HepG2 (cell line): ENCODE data around the gene TMEM232. TPM values are rescaled to one million over a fixed set of nuclear protein-coding genes. Genes with fewer than 3 reads are reported as not detected.

ENCODE experiments used
- ATAC-seq: fragments of 200-7000 bp; cut with Tn5 transposase; 3 replicates; pipeline ENCODE4 v1.9.1; 2020; ENCODE audit warnings: mild to moderate bottlenecking, moderate library complexity
- BruUV-seq: library from RNA; stranded (reverse); fragments of 400-500 nt; replicated peaks from 2 replicates; lab custom pipeline; 2021; lab: Mats Ljungman, UMichigan
- CTCF ChIA-PET: fragments of 300-600 bp; formaldehyde crosslinking; extraction: SDS; loops from one replicate; lab custom pipeline; 2021; ENCODE audit warnings: low total read pairs, inconsistent platforms, low intra/inter-chr PET ratio; lab: Yijun Ruan, JAX
- POLR2A ChIA-PET: fragments of 350-600 bp; sonication (Branson Sonifier 250); formaldehyde crosslinking; loops from one replicate; lab custom pipeline; 2020; ENCODE audit warnings: antibody characterized with exemption, inconsistent platforms; lab: Yijun Ruan, JAX
- DNase-seq: peaks from one replicate; pipeline ENCODE4 v3.0.0-alpha.2; 2015; ENCODE audit warnings: low spot score
- FAIRE-seq: peaks from 3 replicates; lab custom pipeline; 2011; peaks lifted over from hg19 to GRCh38; lab: Jason Lieb, UNC
- H2AFZ ChIP-seq: one replicate; pipeline ENCODE4 v1.6.1; 2011; ENCODE audit warnings: low read length, inconsistent platforms
- H3K27ac ChIP-seq: fragments of 300-600 bp; 3 replicates; pipeline ENCODE4 v1.8.0; 2011; ENCODE audit warnings: mixed run types, mild to moderate bottlenecking, mixed read lengths, low read length, inconsistent platforms; ENCODE audit not compliant: insufficient read depth; ENCODE audit errors: extremely low read length
- H3K27me3 ChIP-seq, 2 experiments: fragments of 200-600 bp in 1 of 2; 2 replicates in 1 of 2; 3 replicates in 1 of 2; pipeline versions ENCODE4 v1.6.0 to v1.8.0; 2011; ENCODE audit warnings: low read length in 2 of 2, mild to moderate bottlenecking in 2 of 2, moderate library complexity in 2 of 2, inconsistent platforms in 1 of 2; ENCODE audit not compliant: insufficient read depth in 2 of 2, control insufficient read depth in 1 of 2
- H3K36me3 ChIP-seq, 2 experiments: fragments of 200-600 bp in 1 of 2; replicated peaks in 1 of 2; 2 replicates in 1 of 2; 3 replicates in 1 of 2; pipeline versions ENCODE4 v1.5.1 to v1.8.0; 2011; ENCODE audit warnings: low read length in 2 of 2, inconsistent platforms in 1 of 2; ENCODE audit not compliant: insufficient read depth in 2 of 2, control insufficient read depth in 1 of 2
- H3K4me1 ChIP-seq: 2 replicates; pipeline ENCODE4 v1.5.1; 2012; ENCODE audit warnings: low read length, inconsistent platforms; ENCODE audit not compliant: insufficient read depth
- H3K4me2 ChIP-seq: 2 replicates; pipeline ENCODE4 v1.6.0; 2011; ENCODE audit warnings: low read depth, low read length, inconsistent platforms
- H3K4me3 ChIP-seq, 3 experiments: fragments of 200-600 bp in 1 of 3; sonication (generic), shearing (Covaris generic) in 1 of 3; replicated peaks in 1 of 3; 2 replicates each; pipeline ENCODE4 v1.5.1; 2011 to 2016; ENCODE audit warnings: low read length in 3 of 3, inconsistent platforms in 2 of 3, low read depth in 2 of 3, mild to moderate bottlenecking in 2 of 3, control low read depth in 1 of 3, mixed read lengths in 1 of 3; ENCODE audit not compliant: insufficient read depth in 1 of 3
- H3K79me2 ChIP-seq: one replicate; pipeline ENCODE4 v1.6.1; 2011; ENCODE audit warnings: low read length, inconsistent platforms; ENCODE audit not compliant: insufficient read depth
- H3K9ac ChIP-seq: 2 replicates; pipeline ENCODE4 v1.6.0; 2011; ENCODE audit warnings: mild to moderate bottlenecking, low read depth, low read length, inconsistent platforms; ENCODE audit not compliant: insufficient read depth
- H3K9me3 ChIP-seq: 2 replicates; pipeline ENCODE4 v1.5.1; 2012; ENCODE audit warnings: mild to moderate bottlenecking, low read length
- H4K20me1 ChIP-seq: 2 replicates; pipeline ENCODE4 v1.6.0; 2011; ENCODE audit warnings: inconsistent platforms, mild to moderate bottlenecking, low read length, moderate library complexity; ENCODE audit not compliant: insufficient read depth
- ATF7-NPFF ChIP-seq: sonication (generic); formaldehyde crosslinking; IDR thresholded peaks from 2 replicates; pipeline ENCODE4 v1.8.1; 2023; ENCODE audit warnings: mild to moderate bottlenecking, low read depth, missing genetic modification reagents, moderate library complexity
- ELF3 ChIP-seq: IDR thresholded peaks from 2 replicates; pipeline ENCODE4 v1.6.1; 2016; ENCODE audit warnings: missing genetic modification reagents, missing compliant biosample characterization
- NFYC ChIP-seq: IDR thresholded peaks from 2 replicates; pipeline ENCODE4 v1.6.1; 2016; ENCODE audit warnings: missing genetic modification reagents, missing compliant biosample characterization
- RORA ChIP-seq: sonication (generic); formaldehyde crosslinking; IDR thresholded peaks from 2 replicates; pipeline ENCODE4 v1.5.0; 2020; ENCODE audit warnings: mild to moderate bottlenecking, missing genetic modification reagents, moderate library complexity
- TCF7 ChIP-seq: sonication (generic); IDR thresholded peaks from 2 replicates; pipeline ENCODE4 v1.6.1; 2016; ENCODE audit warnings: antibody characterized with exemption, low read depth
- THYN1 ChIP-seq: sonication (generic); formaldehyde crosslinking; IDR thresholded peaks from 2 replicates; pipeline ENCODE4 v1.8.1; 2023; ENCODE audit warnings: low read depth, mild to moderate bottlenecking, moderate library complexity, missing genetic modification reagents, borderline replicate concordance
- ZNF44 ChIP-seq: sonication (generic); formaldehyde crosslinking; IDR thresholded peaks from 2 replicates; pipeline ENCODE4 v1.5.1; 2020; ENCODE audit warnings: mild to moderate bottlenecking, missing genetic modification reagents
- ZNF614 ChIP-seq: IDR thresholded peaks from 2 replicates; pipeline ENCODE4 v1.6.1; 2018; ENCODE audit warnings: missing biosample characterization, missing genetic modification reagents, inconsistent platforms, borderline replicate concordance
- ZNF644 ChIP-seq: IDR thresholded peaks from 2 replicates; pipeline ENCODE4 v1.6.1; 2016; ENCODE audit warnings: low read depth
- WGBS: methylation state at CpG from one replicate; pipeline ENCODE4 v1.1.6; 2017; ENCODE audit warnings: low lambda C conversion rate; 5-methylcytosine and 5-hydroxymethylcytosine counted together
- in situ Hi-C: cut with HindIII; loops from 2 replicates; pipeline ENCODE4 v1.10.0; 2017; ENCODE audit warnings: low pct_unique_long_range_greater_than_20kb; ENCODE audit not compliant: extremely low pct_ligation_motif_present
- intact Hi-C: fragments of 100-400 bp; cut with micrococcal nuclease; formaldehyde crosslinking; loops from one replicate; pipeline ENCODE4 v1.10.0; 2022; ENCODE audit not compliant: unreplicated experiment
- polyA plus RNA-seq, 8 experiments: library from polyadenylated mRNA; depleted of rRNA in 3 of 8; stranded (reverse) in 7 of 8; unstranded in 1 of 8; fragments of >200 nt; fragmentation: Illumina TruSeq in 4 of 8; extraction: Trizol in 4 of 8; gene quantifications; 2 replicates each; pipeline versions ENCODE4 v1.2.1 to v1.2.3, GENCODE V29; 2011 to 2016; ENCODE audit warnings: low read depth in 4 of 8, missing spikeins in 1 of 8, mixed read lengths in 1 of 8; ENCODE audit not compliant: insufficient read depth in 1 of 8
- total RNA-seq, 5 experiments: library from RNA; depleted of rRNA; stranded (reverse); fragments of >200 nt; fragmentation: Illumina TruSeq; extraction: Trizol; gene quantifications; 2 replicates each; pipeline ENCODE4 v1.2.3, GENCODE V29; 2016; ENCODE audit warnings: low read depth in 1 of 5
- TF ChIP-seq, protein P1 (sequence below): sonication (generic); formaldehyde crosslinking; IDR thresholded peaks from 2 replicates; pipeline ENCODE4 v1.5.0; 2020; ENCODE audit warnings: mild to moderate bottlenecking, missing genetic modification reagents, moderate library complexity

The TMEM232 gene
- total and polyA plus RNA-seq, 2 of the 13 experiments (the other 11 are each of a cell fraction or from before 2014, with no cell fraction given), result 0.29 to 0.71 TPM

DNA sequence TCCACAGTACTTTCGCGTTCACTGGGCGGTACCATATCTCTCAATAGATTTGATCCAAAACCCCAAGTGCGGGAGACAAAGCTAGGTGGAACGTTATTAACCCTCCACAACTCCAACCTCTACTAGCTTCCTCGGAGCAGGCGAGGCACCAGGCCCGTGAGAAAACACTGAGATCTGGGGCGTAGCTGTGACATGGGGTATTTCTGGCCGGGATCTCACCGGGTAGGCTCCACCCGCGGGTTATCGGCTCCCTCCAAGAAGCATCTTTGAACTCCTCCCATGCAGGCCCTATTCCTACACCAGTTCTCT is 12.0 kb upstream of the TMEM232 start:
- BruUV-seq, result TSS peak; percentile 87
- Histone ChIP-seq H3K9me3 (no peaks in the 10 kb centered on the region), H3K27me3 (no peaks in the 10 kb centered on the region; a peak in 2 of 5 replicates), H3K27ac (peak overlapping the region; percentile 83), H3K4me1 (peaks cover 11% of the 10 kb centered on the region), H3K4me2 (peak overlapping the region; percentile 88), H3K36me3 (no peaks in the 10 kb centered on the region), H3K4me3 (peak overlapping the region; percentile 85 to 96 (median 95)), H3K9ac (peak overlapping the region; percentile 88), H3K79me2 (peaks cover 2% of the 10 kb centered on the region), H4K20me1 (no peaks in the 10 kb centered on the region), H2AFZ (peak overlapping the region; percentile 96)
- ATAC-seq, result peak; percentile 71
- no peak for DNase-seq
- in situ Hi-C loops, result no loop called here
- intact Hi-C loops, result loop anchor here (10.0 kb wide), 1 partner anchor 666 kb away; no protein-coding TSS in a partner anchor
- CTCF ChIA-PET, result no interaction called here
- FAIRE-seq, result no peak
- TF ChIP-seq TCF7 (no peak), ZNF644 (CRISPR knock-in tag) (no peak), ZNF44 (CRISPR knock-in tag) (no peak), ZNF614 (CRISPR knock-in tag) (no peak), ATF7-NPFF (0 out of 2 replicates have a peak, but pooled peaks have one; percentile 19), NFYC (no peak), THYN1 (CRISPR knock-in tag) (no peak), RORA (CRISPR knock-in tag) (0 out of 2 replicates have a peak, but pooled peaks have one; percentile 27), ELF3 (CRISPR knock-in tag) (no peak)
- TF ChIP-seq, protein P1, sequence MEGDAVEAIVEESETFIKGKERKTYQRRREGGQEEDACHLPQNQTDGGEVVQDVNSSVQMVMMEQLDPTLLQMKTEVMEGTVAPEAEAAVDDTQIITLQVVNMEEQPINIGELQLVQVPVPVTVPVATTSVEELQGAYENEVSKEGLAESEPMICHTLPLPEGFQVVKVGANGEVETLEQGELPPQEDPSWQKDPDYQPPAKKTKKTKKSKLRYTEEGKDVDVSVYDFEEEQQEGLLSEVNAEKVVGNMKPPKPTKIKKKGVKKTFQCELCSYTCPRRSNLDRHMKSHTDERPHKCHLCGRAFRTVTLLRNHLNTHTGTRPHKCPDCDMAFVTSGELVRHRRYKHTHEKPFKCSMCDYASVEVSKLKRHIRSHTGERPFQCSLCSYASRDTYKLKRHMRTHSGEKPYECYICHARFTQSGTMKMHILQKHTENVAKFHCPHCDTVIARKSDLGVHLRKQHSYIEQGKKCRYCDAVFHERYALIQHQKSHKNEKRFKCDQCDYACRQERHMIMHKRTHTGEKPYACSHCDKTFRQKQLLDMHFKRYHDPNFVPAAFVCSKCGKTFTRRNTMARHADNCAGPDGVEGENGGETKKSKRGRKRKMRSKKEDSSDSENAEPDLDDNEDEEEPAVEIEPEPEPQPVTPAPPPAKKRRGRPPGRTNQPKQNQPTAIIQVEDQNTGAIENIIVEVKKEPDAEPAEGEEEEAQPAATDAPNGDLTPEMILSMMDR (CRISPR knock-in tag), result no peak
- POLR2A ChIA-PET, result interaction anchor here (0.7 to 2.3 kb wide), 3 partner anchors 354 to 1422 kb away, joined by 3 to 8 read pairs (median 3); partner anchors contain the start of gene WDR36
- WGBS, result under 1% methylated on average over 14 of the region's 14 CpGs
